SKM-1 (cell line): Measurements from ENCODE around the gene INPP5A.

Experiments used
- DNase-seq: peaks from one replicate; lab custom pipeline; 2025; ENCODE audit not compliant: unreplicated experiment; lab: John Stamatoyannopoulos, UW

The INPP5A gene

GRCh38 chr10:132578287-132578951, 40.8 kb downstream of the INPP5A start:
- no peak for DNase-seq

GRCh38 chr10:132579027-132579859, 41.7 kb downstream of the INPP5A start:
- DNase-seq = no peak

- DNase-seq = no peak
These were observed 42.6 kb downstream of the INPP5A start for GRCh38 chr10:132580143-132580542.

- no peak for DNase-seq
These were observed 43.0 kb downstream of the INPP5A start for GRCh38 chr10:132580617-132581016.

DNA sequence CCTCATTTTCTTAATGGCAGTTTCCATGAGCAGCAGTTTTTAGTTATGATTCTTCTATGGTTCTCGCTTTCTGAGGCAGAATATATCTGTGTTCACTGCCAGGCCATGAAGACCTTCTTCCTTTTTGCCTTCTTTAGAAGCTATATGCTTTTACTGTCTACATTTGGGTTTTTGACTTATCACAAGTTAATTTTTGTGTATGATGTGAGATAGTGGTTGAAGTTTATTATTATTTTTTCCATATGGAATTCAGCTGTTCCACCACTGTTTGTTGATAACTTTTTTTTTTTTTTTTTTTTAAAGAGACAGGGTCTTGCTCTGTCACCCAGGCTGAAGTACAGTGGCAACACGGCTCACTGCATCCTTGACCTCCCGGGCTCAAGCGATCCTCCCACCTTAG, 44.5 kb downstream of the INPP5A start:
- no peak for DNase-seq

DNA sequence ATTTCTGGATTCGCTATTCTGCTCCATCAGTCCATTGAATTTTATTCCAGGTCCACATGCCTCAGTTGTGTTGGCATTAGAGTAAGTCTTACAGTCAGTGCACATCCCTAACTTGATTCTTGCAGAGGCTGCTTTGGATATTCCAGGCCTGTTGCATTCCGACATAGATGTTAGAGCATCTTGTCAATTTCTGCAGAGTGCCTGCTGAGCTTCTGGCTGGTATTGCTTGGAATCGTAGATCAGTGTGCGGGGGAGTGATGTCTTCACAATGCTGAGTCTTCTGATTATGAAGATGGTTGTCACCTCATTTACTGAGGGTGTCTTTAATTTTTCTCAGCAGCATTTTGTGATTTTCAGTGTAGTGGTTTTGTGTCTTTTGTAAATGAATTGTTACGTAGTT, 45.2 kb downstream of the INPP5A start:
- no peak for DNase-seq

- DNase-seq = no peak
These were observed 45.9 kb downstream of the INPP5A start for GRCh38 chr10:132583456-132583855.

- DNase-seq = no peak
These were observed 46.5 kb downstream of the INPP5A start for GRCh38 chr10:132584081-132584480.

GRCh38 chr10:132585732-132586722, 48.4 kb downstream of the INPP5A start:
- DNase-seq = no peak

DNA sequence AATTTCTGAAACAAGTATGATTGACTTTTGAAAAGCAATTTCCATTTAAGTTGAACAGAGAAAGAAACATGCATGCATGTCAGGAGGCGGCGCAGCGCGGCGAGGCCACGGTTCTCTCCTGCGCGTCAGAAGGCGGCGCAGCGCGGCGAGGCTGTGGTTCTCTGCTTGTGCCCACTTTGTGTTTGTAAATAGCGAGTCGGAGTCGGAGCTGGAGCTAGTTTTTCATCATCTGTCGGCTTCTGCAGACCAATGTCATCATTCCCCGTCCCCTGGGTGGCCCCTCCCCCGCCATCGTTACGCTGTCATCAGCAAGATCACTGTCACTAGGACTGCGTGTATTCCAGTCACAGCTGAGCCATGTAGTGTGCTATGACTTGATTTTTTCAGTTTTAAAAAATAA, 49.2 kb downstream of the INPP5A start:
- no peak for DNase-seq

- no peak for DNase-seq
These were observed 49.6 kb downstream of the INPP5A start for GRCh38 chr10:132587175-132587574.

DNA sequence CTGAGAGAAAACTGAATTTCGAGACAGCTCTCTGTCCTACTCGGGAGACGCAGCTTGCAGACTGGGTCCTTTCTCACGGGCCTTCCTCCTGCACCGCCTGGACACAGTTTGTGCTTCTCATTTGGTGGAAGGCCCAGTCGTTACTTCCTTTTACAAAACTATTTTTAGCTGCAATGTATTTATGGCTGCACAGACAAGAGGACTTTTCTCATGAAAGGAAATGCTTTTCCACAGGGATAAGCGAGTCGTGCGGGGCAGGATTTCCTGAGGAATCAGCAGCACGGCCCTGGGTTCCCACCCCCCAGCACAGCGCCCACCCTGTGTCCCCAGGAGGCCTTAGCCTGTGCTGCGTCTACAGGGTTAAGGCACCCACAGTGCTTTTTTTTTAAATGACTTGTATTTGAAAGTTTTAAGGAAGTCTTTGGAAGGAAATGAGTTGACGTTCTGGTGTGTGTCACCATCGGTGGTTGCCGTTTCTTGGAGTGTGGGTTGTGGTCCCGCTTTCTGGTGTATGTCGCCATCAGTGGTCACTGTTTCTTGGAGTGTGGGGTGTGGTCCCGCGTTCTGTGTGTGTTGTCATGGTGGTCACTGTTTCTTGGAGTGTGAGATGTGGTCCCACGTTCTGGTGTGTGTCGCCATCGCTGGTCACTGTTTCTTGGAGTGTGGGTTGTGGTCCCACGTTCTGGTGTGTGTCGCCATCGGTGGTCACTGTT, 50.9 kb downstream of the INPP5A start:
- peak; percentile 97 for DNase-seq

DNA sequence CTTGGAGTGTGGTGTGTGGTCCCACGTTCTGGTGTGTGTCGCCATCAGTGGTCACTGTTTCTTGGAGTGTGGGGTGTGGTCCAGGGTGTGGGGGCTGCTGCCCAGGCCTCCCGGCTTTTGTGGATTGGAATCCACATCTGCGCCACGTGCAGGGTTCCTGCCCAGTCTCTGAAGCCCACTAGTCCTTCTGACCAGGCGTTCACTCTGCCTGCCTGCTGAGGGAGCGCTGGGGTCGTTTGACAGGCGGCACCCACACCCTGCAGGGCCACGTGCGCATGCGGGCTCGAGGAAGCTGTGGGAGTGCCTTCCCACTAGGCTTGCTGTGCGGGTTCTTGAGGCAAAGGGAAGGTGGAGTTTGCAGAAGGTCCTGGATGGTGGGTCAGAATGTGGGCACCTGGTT, 51.4 kb downstream of the INPP5A start:
- DNase-seq = no peak

DNA sequence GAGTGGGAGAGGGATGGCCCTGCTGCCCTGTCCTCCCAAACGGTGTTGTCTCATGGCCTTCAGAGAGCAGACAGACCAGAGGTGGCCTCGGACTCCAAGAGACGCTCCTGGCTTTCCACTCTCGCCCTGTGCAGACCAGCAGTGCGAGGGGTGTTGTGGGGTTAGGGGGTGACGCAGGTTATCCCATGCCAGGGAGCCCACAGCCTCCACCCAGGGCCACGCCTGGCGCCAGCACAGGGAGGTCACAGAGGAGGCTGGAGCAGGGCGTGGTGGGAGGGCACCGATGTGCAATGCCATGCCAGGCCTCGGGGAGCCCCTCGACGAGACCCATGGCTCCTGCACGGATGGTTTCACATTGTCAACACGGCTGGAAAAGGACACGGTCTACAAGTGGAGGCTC, 52.1 kb downstream of the INPP5A start:
- no peak for DNase-seq

GRCh38 chr10:132590094-132590751, 52.6 kb downstream of the INPP5A start:
- no peak for DNase-seq

GRCh38 chr10:132590752-132591121, 53.1 kb downstream of the INPP5A start:
- DNase-seq = no peak

GRCh38 chr10:132591166-132591971, 53.8 kb downstream of the INPP5A start:
- no peak for DNase-seq

DNA sequence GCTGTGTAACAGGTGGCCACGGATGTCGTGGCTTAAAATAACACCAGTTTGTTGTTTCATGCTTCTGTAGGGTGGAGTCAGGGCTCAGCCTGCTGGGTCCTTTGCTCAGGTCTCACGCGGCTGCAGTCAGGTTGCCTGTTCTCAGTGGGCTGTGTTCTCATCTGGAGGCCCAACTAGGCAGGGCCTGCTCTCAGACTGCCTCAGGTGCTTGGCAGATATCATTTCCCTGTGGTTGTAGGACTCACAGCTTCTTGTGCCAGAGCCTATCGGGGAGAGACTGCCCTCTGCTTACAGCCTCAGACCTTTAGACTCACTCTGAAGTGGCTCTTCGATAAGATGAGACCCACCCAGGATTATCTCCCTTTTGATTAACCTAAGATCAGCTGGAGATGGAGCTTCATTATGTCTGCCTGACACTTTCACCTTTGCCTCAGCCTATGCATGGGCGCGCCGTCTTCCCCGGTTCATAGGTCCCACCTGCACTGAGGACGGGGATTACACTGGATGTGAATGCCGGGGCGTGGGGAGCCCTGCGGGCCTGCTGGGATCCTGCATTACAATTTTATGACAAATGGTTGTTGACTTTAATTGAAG, 55.3 kb downstream of the INPP5A start:
- DNase-seq = no peak

- no peak for DNase-seq
These were observed 55.8 kb downstream of the INPP5A start for GRCh38 chr10:132593389-132593788.
